ENCODE data around the gene BRCC3.

DNA sequence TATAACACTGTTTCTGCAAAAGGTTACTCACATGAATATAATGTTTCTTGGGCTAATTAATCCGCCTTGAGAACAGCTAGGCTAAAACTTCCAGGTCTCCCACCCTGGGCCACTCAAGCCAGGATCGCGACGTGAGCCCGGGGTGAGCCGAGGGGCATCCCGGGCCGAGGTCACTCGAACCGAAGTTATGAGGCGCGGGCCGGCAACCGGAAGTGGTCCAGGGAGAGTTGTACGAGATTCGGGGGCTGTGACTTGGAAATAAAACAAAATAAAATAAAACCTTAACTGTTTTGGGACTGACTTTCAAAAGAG is 689 bp upstream of the BRCC3 start:
- TF ChIP-seq ELF4 (IDR thresholded peaks at IDR 0.05) (no peak), TARDBP (IDR thresholded peaks at IDR 0.05) (no peak), HDGF (IDR thresholded peaks at IDR 0.05; ENCODE audit: borderline replicate concordance) (no peak), ZNF384 (IDR thresholded peaks at IDR 0.05) (no peak), SP1 (IDR thresholded peaks at IDR 0.05) (no peak), FOXK2 (IDR thresholded peaks at IDR 0.05) (no peak), SUZ12 (IDR thresholded peaks at IDR 0.05) (no peak), FOXA1 (IDR thresholded peaks at IDR 0.05) (no peak), NFRKB (IDR thresholded peaks at IDR 0.05) (no peak), LEF1 (IDR thresholded peaks at IDR 0.05; ENCODE audit: borderline replicate concordance) (no peak)
- TF ChIP-seq, protein P1, sequence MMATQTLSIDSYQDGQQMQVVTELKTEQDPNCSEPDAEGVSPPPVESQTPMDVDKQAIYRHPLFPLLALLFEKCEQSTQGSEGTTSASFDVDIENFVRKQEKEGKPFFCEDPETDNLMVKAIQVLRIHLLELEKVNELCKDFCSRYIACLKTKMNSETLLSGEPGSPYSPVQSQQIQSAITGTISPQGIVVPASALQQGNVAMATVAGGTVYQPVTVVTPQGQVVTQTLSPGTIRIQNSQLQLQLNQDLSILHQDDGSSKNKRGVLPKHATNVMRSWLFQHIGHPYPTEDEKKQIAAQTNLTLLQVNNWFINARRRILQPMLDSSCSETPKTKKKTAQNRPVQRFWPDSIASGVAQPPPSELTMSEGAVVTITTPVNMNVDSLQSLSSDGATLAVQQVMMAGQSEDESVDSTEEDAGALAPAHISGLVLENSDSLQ (IDR thresholded peaks at IDR 0.05), result no peak
